Fibroblast of lung (primary cell): ENCODE data around the gene PIK3R6.

ENCODE experiments used
- CTCF ChIP-seq, 2 donors: IDR thresholded peaks in 1 of 2; conservative IDR thresholded peaks in 1 of 2; 1 replicate in 1 of 2; 2 replicates in 1 of 2; pipeline ENCODE4 v1.5.1; 2011 to 2012; ENCODE audit warnings: low read length in 2 of 2, control low read depth in 1 of 2, inconsistent platforms in 1 of 2, low read depth in 1 of 2, mild to moderate bottlenecking in 1 of 2
- EZH2 ChIP-seq: IDR thresholded peaks from 2 replicates; pipeline ENCODE4 v1.5.1; 2012; ENCODE audit warnings: low read length, control low read depth, mild to moderate bottlenecking; ENCODE audit errors: missing control alignments

GRCh38 chr17:8825802-8826201 lies 41.7 kb downstream of the PIK3R6 start:
- no peak for TF ChIP-seq CTCF (conservative IDR thresholded peaks at IDR 0.05 in 1 of 2, IDR thresholded peaks at IDR 0.05 in 1 of 2; ENCODE audit: low read depth in 1 of 2, low read length in 2 of 2)
- no peak for TF ChIP-seq EZH2
